Measurements from ENCODE around the gene AFG3L2. TPM values are rescaled to one million over a fixed set of nuclear protein-coding genes. Genes with fewer than 3 reads are reported as not detected.

The AFG3L2 gene
- total and polyA plus RNA-seq, 9 of the 15 experiments (the other 6 are each of a cell fraction or from before 2014, with no cell fraction given): 24.1 to 109 (median 84.0) TPM

DNA sequence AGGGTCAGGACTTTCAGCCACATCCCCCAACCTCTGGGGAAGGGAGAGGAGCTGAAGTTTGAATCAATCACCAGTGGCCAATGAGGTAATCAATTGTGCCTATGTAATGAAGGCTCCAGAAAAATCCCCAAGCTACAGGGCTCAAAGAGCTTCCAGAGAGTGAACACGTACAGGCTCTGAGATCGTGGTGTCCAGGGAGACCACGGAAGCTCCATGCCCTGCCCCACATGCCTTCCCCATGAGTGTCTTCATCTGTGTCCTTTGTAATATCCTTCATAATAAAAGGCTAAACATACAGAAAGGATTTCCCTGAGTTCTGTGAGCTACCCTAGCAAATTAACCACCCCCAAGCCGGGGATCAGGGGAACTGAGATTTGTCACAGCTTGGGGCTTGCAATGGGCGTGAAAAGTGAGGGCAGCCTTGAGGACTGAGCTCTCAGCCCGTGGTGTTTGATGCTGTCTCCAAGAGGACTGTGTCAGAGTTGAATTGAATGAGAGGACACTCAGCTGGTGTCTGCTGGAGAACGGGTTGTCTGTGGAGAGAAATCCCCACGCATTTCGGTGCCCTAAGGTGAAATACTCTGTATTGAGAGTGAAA lies 94.5 kb downstream of the AFG3L2 start:
- no peak for TF ChIP-seq HOXB6 (CRISPR knock-in tag; IDR thresholded peaks at IDR 0.05; ENCODE audit: borderline replicate concordance)
- TF ChIP-seq, protein P1, sequence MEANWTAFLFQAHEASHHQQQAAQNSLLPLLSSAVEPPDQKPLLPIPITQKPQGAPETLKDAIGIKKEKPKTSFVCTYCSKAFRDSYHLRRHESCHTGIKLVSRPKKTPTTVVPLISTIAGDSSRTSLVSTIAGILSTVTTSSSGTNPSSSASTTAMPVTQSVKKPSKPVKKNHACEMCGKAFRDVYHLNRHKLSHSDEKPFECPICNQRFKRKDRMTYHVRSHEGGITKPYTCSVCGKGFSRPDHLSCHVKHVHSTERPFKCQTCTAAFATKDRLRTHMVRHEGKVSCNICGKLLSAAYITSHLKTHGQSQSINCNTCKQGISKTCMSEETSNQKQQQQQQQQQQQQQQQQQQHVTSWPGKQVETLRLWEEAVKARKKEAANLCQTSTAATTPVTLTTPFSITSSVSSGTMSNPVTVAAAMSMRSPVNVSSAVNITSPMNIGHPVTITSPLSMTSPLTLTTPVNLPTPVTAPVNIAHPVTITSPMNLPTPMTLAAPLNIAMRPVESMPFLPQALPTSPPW (CRISPR knock-in tag; IDR thresholded peaks at IDR 0.05): no peak
- CTCF ChIA-PET (ENCODE audit: low intra/inter-chr PET ratio): interaction anchor here (1.7 kb wide), 1 partner anchor 377 kb away, joined by 3 read pairs; no protein-coding TSS in a partner anchor
- in situ Hi-C loops (cut with MboI): loop anchor here (5.0 kb wide), 1 partner anchor 380 kb away; no protein-coding TSS in a partner anchor
- no peaks in the 10 kb centered on the region for H3K36me3 ChIP-seq (ENCODE audit: control insufficient read depth, insufficient read depth, low read length)
- H3K27ac ChIP-seq (ENCODE audit: extremely low read depth, low read depth, low read length): no peak overlapping the region
- BruUV-seq (replicated peaks): no TSS peak
- POLR2A ChIA-PET: interaction anchor here (0.5 to 1.0 kb wide), 4 partner anchors 14 to 603 kb away, joined by 3 to 5 read pairs (median 4); no protein-coding TSS in a partner anchor
- no peak overlapping the region for H3K4me3 ChIP-seq
- no peaks in the 10 kb centered on the region for H3K27me3 ChIP-seq (ENCODE audit: control insufficient read depth in 2 of 2, insufficient read depth in 2 of 2, low read length in 2 of 2)
- no peak for FAIRE-seq
- no peak for ATAC-seq
- peaks cover 6 to 16% of the 10 kb centered on the region in 2 experiments; a peak in 4 of 5 replicates for H3K4me1 ChIP-seq (replicated peaks in 1 of 2; ENCODE audit: control insufficient read depth in 2 of 2, insufficient read depth in 2 of 2, low read length in 2 of 2)
- H3K9me1 ChIP-seq (ENCODE audit: control insufficient read depth, insufficient read depth, low read length): no peaks in the 10 kb centered on the region
- no peak overlapping the region for H2AFZ ChIP-seq (ENCODE audit: low read depth, low read length)
- DNase-seq (ENCODE audit: extremely low read depth in 1 of 4, low spot score in 3 of 4): no peak
- H3K79me2 ChIP-seq (ENCODE audit: control insufficient read depth, insufficient read depth, low read length): no peaks in the 10 kb centered on the region
- H4K20me1 ChIP-seq (replicated peaks; ENCODE audit: control insufficient read depth, insufficient read depth, low read length): no peaks in the 10 kb centered on the region
- H3K4me2 ChIP-seq (ENCODE audit: insufficient read depth, low read length): no peak overlapping the region
- intact Hi-C loops (cut with micrococcal nuclease): loop anchor here (1.0 to 5.0 kb wide), 4 partner anchors 45 to 378 kb away; partner anchors contain the start of gene AFG3L2
- 41% methylated on average over 9 of the region's 9 CpGs for WGBS (ENCODE audit: insufficient coverage, low coverage, missing lambda C conversion rate)
- H3K9ac ChIP-seq (ENCODE audit: insufficient read depth in 1 of 2, low read depth in 2 of 2, low read length in 2 of 2): no peak overlapping the region; a peak in 1 of 4 replicates
- H3K9me3 ChIP-seq (replicated peaks; ENCODE audit: control insufficient read depth, insufficient read depth, low read depth, low read length): no peaks in the 10 kb centered on the region
